ENCODE measurements around the gene CCDC6. TPM values are rescaled to one million over a fixed set of nuclear protein-coding genes. Genes with fewer than 3 reads are reported as not detected.

Gene CCDC6
- total RNA-seq, 4 donors from 2014 or later: 52.5 to 65.8 (median 57.7) TPM

DNA sequence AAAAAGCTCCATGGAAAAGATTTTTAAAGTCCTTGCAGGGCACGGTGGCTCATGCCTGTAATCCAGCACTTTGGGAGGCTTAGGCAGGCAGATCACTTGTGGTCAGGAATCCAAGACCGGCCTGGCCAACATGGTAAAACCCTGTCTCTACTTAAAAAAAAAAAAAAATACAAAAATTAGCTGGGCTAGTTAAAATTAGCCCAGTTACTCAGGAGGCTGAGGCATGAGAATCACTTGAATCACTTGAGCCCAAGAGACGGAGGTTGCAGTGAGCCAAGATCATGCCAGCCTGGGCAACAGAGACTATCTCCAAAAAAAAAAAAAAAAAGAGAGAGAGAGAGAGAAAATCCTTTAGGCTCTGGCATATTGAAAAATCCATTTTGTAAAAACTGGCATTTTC lies 61.9 kb downstream of the CCDC6 start:
- Histone ChIP-seq H3K27ac (no peak overlapping the region), H3K36me3 (peaks cover 4 to 84% (median 4%) of the 10 kb centered on the region in 3 donors), H3K4me3 (no peak overlapping the region)

GRCh38 chr10:59843748-59844147 lies 62.6 kb downstream of the CCDC6 start:
- 57 to 76% methylated on average over 2 of the region's 2 CpGs for WGBS, 2 donors
- no peak overlapping the region for H3K4me3 ChIP-seq
- H3K9me3 ChIP-seq: no peaks in the 10 kb centered on the region
- peaks cover 0 to 77% (median 4%) of the 10 kb centered on the region in 3 donors for H3K36me3 ChIP-seq
- no peak for TF ChIP-seq POLR2A (IDR thresholded peaks at IDR 0.05)
- TF ChIP-seq, protein P1, sequence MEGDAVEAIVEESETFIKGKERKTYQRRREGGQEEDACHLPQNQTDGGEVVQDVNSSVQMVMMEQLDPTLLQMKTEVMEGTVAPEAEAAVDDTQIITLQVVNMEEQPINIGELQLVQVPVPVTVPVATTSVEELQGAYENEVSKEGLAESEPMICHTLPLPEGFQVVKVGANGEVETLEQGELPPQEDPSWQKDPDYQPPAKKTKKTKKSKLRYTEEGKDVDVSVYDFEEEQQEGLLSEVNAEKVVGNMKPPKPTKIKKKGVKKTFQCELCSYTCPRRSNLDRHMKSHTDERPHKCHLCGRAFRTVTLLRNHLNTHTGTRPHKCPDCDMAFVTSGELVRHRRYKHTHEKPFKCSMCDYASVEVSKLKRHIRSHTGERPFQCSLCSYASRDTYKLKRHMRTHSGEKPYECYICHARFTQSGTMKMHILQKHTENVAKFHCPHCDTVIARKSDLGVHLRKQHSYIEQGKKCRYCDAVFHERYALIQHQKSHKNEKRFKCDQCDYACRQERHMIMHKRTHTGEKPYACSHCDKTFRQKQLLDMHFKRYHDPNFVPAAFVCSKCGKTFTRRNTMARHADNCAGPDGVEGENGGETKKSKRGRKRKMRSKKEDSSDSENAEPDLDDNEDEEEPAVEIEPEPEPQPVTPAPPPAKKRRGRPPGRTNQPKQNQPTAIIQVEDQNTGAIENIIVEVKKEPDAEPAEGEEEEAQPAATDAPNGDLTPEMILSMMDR (IDR thresholded peaks at IDR 0.05): no peak
- H3K4me1 ChIP-seq: peaks cover 3 to 28% (median 3%) of the 10 kb centered on the region in 3 donors
- H3K27ac ChIP-seq: no peak overlapping the region
- intact Hi-C loops (cut with DNase I): no loop called here
- no peak for DNase-seq
- no peaks in the 10 kb centered on the region for H3K27me3 ChIP-seq

More for the DNA sequence above, 61.9 kb downstream of the CCDC6 start:
- TF ChIP-seq POLR2A (IDR thresholded peaks at IDR 0.05): no peak
- TF ChIP-seq, protein P1 (IDR thresholded peaks at IDR 0.05): no peak
- intact Hi-C loops (cut with DNase I): no loop called here
- Histone ChIP-seq H3K9me3 (no peaks in the 10 kb centered on the region), H3K4me1 (peaks cover 0 to 28% (median 0%) of the 10 kb centered on the region in 3 donors), H3K27me3 (no peaks in the 10 kb centered on the region)
- 70 to 78% methylated on average over 3 of the region's 3 CpGs for WGBS, 2 donors
- no peak for DNase-seq

- no peak for TF ChIP-seq POLR2A (IDR thresholded peaks at IDR 0.05)
- TF ChIP-seq, protein P1 (IDR thresholded peaks at IDR 0.05): no peak
- 60 to 82% methylated on average over 6 of the region's 6 CpGs for WGBS, 2 donors
- intact Hi-C loops (cut with DNase I): loop anchor here (10.0 kb wide), 1 partner anchor 195 kb away; no protein-coding TSS in a partner anchor
Observed at GRCh38 chr10:59839576-59839975, 66.8 kb downstream of the CCDC6 start.

GRCh38 chr10:59838085-59838789 lies 68.1 kb downstream of the CCDC6 start:
- intact Hi-C loops (cut with DNase I): loop anchor here (10.0 kb wide), 1 partner anchor 197 kb away; no protein-coding TSS in a partner anchor
- no peaks in the 10 kb centered on the region for H3K9me3 ChIP-seq
- no peaks in the 10 kb centered on the region for H3K27me3 ChIP-seq
- TF ChIP-seq, protein P1 (IDR thresholded peaks at IDR 0.05): no peak
- no peak for TF ChIP-seq POLR2A (IDR thresholded peaks at IDR 0.05)
- peaks cover 8 to 52% (median 12%) of the 10 kb centered on the region in 3 donors for H3K4me1 ChIP-seq
- no peak for DNase-seq
- peaks cover 0 to 34% (median 0%) of the 10 kb centered on the region in 3 donors for H3K36me3 ChIP-seq
- 52 to 59% methylated on average over 2 of the region's 2 CpGs for WGBS, 2 donors
- H3K27ac ChIP-seq: peak overlapping the region in 2 of 4 donors; percentile 8 to 61
- H3K4me3 ChIP-seq: no peak overlapping the region

More at GRCh38 chr10:59839576-59839975, 66.8 kb downstream of the CCDC6 start:
- H3K27ac ChIP-seq: no peak overlapping the region
- H3K9me3 ChIP-seq: no peaks in the 10 kb centered on the region
- peaks cover 0 to 42% (median 0%) of the 10 kb centered on the region in 3 donors for H3K36me3 ChIP-seq
- no peak for DNase-seq
- peaks cover 8 to 41% (median 12%) of the 10 kb centered on the region in 3 donors for H3K4me1 ChIP-seq
- H3K27me3 ChIP-seq: no peaks in the 10 kb centered on the region
- H3K4me3 ChIP-seq: no peak overlapping the region

GRCh38 chr10:59833810-59834209 lies 72.5 kb downstream of the CCDC6 start:
- DNase-seq: no peak
- H3K27ac ChIP-seq: no peak overlapping the region
- no peaks in the 10 kb centered on the region for H3K9me3 ChIP-seq
- no peaks in the 10 kb centered on the region for H3K27me3 ChIP-seq
- peaks cover 8 to 69% (median 9%) of the 10 kb centered on the region in 3 donors for H3K4me1 ChIP-seq
- H3K4me3 ChIP-seq: no peak overlapping the region
- intact Hi-C loops (cut with DNase I): loop anchor here (10.0 kb wide), 1 partner anchor 201 kb away; no protein-coding TSS in a partner anchor
- no peak for TF ChIP-seq POLR2A (IDR thresholded peaks at IDR 0.05)
- TF ChIP-seq, protein P1 (IDR thresholded peaks at IDR 0.05): peak in 4 of 6 experiments; percentile 8 to 37 (median 22)
- peaks cover 0 to 29% (median 3%) of the 10 kb centered on the region in 3 donors for H3K36me3 ChIP-seq
- WGBS, 2 donors: 26 to 57% methylated on average over 4 of the region's 4 CpGs
